Osteocyte (in vitro differentiated cells): Measurements from ENCODE around the gene ECSIT. TPM values are rescaled to one million over a fixed set of nuclear protein-coding genes. Genes with fewer than 3 reads are reported as not detected.

ENCODE experiments used
- DNase-seq: peaks from one replicate; pipeline ENCODE4 v3.0.0; 2021; ENCODE audit warnings: mixed read lengths; ENCODE audit not compliant: unreplicated experiment; ENCODE audit errors: extremely low spot score
- H3K27ac Mint-ChIP-seq: one replicate; pipeline ENCODE4 v1.8.0; 2021; ENCODE audit warnings: mild to moderate bottlenecking, mixed read lengths; ENCODE audit not compliant: unreplicated experiment
- H3K27me3 Mint-ChIP-seq: one replicate; pipeline ENCODE4 v1.8.0; 2021; ENCODE audit warnings: mixed read lengths; ENCODE audit not compliant: unreplicated experiment
- H3K36me3 Mint-ChIP-seq: one replicate; pipeline ENCODE4 v1.8.0; 2021; ENCODE audit warnings: mixed read lengths; ENCODE audit not compliant: unreplicated experiment
- H3K4me1 Mint-ChIP-seq: one replicate; pipeline ENCODE4 v1.8.0; 2021; ENCODE audit warnings: mixed read lengths; ENCODE audit not compliant: unreplicated experiment
- H3K4me3 Mint-ChIP-seq: one replicate; pipeline ENCODE4 v1.8.0; 2021; ENCODE audit warnings: mild to moderate bottlenecking, moderate library complexity, mixed read lengths; ENCODE audit not compliant: unreplicated experiment
- H3K9me3 Mint-ChIP-seq: one replicate; pipeline ENCODE4 v1.8.0; 2021; ENCODE audit warnings: mixed read lengths; ENCODE audit not compliant: unreplicated experiment
- total RNA-seq: library from RNA; stranded (reverse); gene quantifications from 2 replicates; pipeline ENCODE4 v1.2.1, GENCODE V29; 2021
- TF ChIP-seq, protein P1 (sequence below): fragments of 200-600 bp; sonication (generic); IDR thresholded peaks from 2 replicates; pipeline ENCODE4 v1.5.0; 2021; ENCODE audit warnings: antibody characterized with exemption, mild to moderate bottlenecking, moderate library complexity

Gene ECSIT
- total RNA-seq, 1 donor from 2014 or later = 30.0 TPM

DNA sequence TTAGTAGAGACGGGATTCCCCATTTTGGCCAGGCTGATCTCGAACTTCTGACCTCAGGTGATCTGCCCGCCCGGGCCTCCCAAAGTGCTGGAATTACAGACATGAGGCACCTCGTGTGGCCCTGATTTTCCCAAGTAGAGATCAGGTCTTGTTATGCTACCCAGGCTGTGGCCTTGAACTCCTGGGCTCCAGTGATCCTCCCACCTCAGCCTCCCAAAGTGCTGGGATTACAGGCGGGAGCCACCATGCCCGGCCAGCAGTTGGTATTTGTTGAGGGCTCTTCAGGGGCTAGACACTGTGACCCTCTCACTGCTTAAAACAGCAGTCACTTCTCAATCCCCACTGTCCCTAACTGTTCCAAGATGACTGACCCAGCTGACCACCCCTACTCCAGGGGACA lies 39.6 kb downstream of the ECSIT start:
- DNase-seq = no peak
- Mint-ChIP-seq H3K4me3 (no peak overlapping the region), H3K27ac (no peak overlapping the region), H3K4me1 (no peaks in the 10 kb centered on the region), H3K9me3 (no peaks in the 10 kb centered on the region), H3K27me3 (no peaks in the 10 kb centered on the region), H3K36me3 (peaks cover 10% of the 10 kb centered on the region)
- TF ChIP-seq, protein P1, sequence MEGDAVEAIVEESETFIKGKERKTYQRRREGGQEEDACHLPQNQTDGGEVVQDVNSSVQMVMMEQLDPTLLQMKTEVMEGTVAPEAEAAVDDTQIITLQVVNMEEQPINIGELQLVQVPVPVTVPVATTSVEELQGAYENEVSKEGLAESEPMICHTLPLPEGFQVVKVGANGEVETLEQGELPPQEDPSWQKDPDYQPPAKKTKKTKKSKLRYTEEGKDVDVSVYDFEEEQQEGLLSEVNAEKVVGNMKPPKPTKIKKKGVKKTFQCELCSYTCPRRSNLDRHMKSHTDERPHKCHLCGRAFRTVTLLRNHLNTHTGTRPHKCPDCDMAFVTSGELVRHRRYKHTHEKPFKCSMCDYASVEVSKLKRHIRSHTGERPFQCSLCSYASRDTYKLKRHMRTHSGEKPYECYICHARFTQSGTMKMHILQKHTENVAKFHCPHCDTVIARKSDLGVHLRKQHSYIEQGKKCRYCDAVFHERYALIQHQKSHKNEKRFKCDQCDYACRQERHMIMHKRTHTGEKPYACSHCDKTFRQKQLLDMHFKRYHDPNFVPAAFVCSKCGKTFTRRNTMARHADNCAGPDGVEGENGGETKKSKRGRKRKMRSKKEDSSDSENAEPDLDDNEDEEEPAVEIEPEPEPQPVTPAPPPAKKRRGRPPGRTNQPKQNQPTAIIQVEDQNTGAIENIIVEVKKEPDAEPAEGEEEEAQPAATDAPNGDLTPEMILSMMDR = no peak

DNA sequence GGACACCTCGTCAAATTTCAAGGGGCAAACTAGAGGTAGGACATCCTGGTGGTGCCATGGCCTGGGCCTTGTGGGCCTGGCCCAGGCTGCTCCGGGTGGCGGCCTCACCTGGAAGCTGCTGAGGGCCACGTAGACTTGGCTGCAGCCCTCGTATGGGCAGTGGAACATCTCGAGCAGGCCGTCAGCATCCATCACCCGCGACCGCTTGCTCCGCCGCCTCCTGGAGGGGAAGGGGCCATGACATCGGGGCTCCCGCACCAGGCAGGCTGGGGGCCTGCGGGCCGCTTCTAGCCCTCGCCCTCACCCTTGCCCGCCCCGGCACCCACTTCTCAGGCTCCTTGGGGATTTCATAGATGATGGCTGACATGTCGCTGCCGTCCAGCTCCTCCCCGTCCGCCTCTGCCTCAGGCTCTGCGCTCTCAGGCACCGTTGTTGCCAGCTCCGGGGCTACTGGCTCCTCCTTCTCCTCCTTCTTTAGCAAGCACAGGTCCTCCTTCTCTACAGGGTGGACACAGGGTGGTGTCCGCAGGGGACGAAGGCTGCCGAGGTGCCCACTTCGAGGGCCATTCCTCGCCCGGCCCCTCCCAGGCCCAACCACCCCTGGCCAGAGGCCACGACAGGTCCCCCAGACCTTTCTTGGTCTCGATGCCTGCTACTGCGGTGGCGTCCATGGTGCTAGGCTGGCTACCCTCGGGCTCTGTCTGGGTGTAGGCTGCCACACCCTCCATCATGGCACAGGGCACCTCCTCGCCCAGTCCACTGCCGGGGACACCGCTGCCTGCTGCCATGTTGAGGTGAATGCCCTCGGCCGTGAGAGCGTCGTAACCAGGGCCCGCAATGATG lies 42.1 kb downstream of the ECSIT start:
- H3K36me3 Mint-ChIP-seq = peaks cover 10% of the 10 kb centered on the region
- H3K9me3 Mint-ChIP-seq = no peaks in the 10 kb centered on the region
- H3K27ac Mint-ChIP-seq = no peak overlapping the region
- no peak overlapping the region for H3K4me3 Mint-ChIP-seq
- H3K4me1 Mint-ChIP-seq = peaks cover 8% of the 10 kb centered on the region
- no peak for DNase-seq
- TF ChIP-seq, protein P1 = no peak
- H3K27me3 Mint-ChIP-seq = peaks cover 6% of the 10 kb centered on the region

DNA sequence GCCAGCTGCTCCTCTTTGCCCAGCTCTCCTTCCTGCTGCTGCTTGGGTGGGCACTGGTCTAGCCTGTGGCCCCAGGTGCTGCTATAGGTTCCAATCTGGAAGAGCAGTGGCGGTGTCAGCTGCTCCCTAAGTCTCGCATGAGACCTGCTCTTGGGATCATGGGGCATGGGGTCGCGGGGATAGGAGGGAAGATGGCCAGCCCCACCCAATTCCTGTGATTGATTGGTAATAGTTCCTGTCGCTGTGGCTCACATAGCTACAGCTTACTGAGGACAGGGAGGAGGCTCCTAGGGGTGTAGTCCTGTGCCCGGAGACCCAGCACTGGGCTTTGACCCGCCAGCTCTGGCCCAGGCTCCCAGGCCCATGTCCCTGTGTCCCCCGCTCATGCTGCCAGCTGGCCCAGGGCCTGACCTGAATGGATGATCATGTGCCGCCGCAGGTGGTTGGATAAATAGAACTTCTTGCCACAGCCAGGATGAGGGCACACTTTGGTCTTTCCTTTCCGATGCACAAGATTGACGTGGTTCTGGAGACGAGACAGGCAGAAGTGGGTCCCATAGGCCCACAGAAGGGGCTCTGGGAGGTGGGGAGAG lies 43.6 kb downstream of the ECSIT start:
- H3K9me3 Mint-ChIP-seq = no peaks in the 10 kb centered on the region
- peaks cover 15% of the 10 kb centered on the region for H3K27me3 Mint-ChIP-seq
- no peak overlapping the region for H3K27ac Mint-ChIP-seq
- no peak for DNase-seq
- H3K4me1 Mint-ChIP-seq = peaks cover 12% of the 10 kb centered on the region
- H3K4me3 Mint-ChIP-seq = no peak overlapping the region
- TF ChIP-seq, protein P1 = no peak
- peaks cover 5% of the 10 kb centered on the region for H3K36me3 Mint-ChIP-seq

DNA sequence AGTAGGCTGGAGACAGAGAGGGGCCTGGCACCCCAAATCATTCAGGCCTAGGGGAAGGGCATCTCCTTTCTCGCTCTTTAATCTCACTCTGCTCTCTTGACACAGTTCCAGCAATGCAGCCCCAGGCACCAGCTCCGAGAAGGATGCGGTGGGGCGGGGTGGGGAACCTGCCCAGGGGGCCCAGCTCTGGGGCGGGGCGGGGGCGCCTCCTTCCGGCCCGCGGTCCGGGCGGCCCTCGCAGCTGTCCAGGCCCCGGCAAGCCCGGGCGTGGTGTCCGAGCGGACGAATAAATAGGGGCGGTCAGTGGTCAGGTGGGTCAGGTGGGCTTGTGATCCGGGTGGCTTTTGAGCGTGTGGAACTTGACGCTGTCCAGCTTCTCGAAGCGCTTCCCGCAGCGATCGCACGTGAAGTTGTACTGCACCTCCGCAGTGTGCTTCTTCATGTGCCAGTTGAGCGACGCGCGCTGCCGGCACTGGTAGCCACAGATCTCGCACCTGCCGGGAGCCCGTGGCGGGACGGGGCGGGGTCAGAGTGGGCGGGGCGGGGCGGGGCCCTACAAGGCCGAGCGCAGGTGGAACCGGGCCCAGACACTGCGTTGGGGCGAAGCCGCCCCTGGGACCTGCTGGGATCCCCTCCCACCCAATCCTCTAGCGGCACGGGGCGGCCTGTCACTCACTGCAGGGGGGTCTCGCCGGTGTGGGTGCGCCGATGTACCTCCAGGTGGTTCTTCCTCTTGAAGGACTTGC lies 45.4 kb downstream of the ECSIT start:
- TF ChIP-seq, protein P1 = no peak
- Mint-ChIP-seq H3K27me3 (peaks cover 22% of the 10 kb centered on the region), H3K4me1 (peaks cover 16% of the 10 kb centered on the region), H3K36me3 (no peaks in the 10 kb centered on the region), H3K9me3 (no peaks in the 10 kb centered on the region), H3K27ac (no peak overlapping the region), H3K4me3 (no peak overlapping the region)
- DNase-seq = no peak
